NT2/D1 (cell line): ENCODE measurements around the gene PPTC7.

Experiments
- SUZ12 ChIP-seq: IDR thresholded peaks from 2 replicates; pipeline ENCODE4 v1.6.1; 2011; ENCODE audit not compliant: insufficient read length, insufficient read depth; ENCODE audit errors: extremely low read depth
- YY1 ChIP-seq: IDR thresholded peaks from 2 replicates; pipeline ENCODE4 v1.6.1; 2011; ENCODE audit not compliant: insufficient read length, insufficient read depth

DNA sequence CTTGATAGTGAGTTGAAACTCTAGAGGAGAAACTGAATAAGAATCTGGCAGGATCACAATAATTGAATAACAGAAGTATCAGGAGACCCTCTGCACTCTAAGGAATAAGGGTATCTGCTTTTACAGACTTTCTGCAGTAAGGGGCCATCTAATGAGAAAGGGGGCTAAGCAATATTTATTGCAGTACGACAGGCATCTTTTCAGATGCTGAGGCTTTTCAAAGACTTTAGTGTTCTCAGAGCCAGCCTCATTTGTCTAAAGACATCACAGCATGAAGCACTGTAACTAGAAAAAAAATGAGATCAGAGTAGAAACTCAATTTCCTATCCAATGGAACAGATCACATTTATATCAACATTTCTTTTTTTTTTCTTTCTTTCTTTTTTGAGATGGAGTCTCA lies 22.2 kb downstream of the PPTC7 start:
- no peak for TF ChIP-seq SUZ12
- TF ChIP-seq YY1 = no peak
